NCI-H69 (cell line): ENCODE measurements around the gene UCP3.

Experiments used
- DNase-seq: peaks from one replicate; lab custom pipeline; 2025; lab: John Stamatoyannopoulos, UW

The UCP3 gene

GRCh38 chr11:74018331-74019005 is 9.6 kb upstream of the UCP3 start:
- no peak for DNase-seq

- no peak for DNase-seq
Measured at GRCh38 chr11:74017631-74018030, 8.7 kb upstream of the UCP3 start.

DNA sequence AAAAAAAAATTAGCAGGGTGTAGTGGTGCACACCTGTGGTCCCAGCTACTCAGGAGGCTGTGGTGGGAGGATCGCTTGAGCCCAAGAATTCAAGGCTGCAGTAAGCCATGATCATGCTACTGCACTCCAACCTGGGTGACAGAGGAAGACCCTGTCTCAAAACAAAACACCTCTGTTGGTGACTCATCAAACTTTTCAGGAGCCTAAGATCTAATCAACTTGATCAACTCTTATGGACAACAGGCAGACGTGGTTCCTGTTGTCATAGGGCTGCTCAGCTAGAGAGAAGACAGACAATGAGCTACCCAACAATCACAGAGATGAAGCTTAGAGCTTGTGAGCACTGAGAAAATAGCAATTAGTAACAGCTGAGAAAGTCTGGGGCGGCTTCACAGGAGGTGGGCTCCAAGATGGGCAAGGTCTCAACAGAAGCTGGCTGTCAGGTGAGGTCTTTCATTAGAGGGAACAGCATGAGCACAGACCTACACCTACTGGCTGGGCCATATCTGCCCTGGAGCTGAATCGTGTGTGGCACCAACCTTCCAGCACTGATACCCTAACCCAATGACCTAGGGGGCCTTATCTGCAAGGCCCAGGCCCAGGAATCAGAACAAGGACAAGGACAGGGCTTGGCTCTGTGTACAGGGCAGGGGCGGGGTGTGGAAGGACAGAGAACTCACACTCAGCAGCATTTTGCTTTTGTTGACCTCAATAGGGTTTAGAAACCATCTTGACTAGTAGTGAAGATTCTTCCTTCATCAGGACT is 7.2 kb upstream of the UCP3 start:
- DNase-seq, result no peak

- DNase-seq, result no peak
Measured at GRCh38 chr11:74014880-74015279, 6.0 kb upstream of the UCP3 start.

DNA sequence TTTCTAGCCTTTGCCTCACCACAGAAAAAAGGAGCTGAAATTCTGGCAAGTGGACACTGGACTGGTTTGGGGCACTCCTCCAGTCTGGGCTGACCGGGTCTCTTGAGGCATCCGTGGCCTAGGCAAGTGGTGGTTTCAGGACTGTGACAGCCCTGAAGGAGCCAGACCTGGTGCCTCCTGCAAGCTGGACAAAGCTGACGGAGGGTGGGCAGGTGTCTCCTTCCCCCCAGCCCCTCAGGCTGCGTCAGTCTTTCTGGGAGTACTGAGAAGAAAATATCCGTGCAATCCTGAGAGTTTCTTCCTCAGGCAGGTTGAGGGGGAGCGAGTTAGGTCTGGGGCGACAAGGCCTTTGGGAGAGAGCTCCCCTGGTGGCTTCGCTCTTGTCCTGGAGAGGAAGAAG is 4.3 kb upstream of the UCP3 start:
- no peak for DNase-seq

GRCh38 chr11:74012074-74012809 is 3.4 kb upstream of the UCP3 start:
- DNase-seq, result no peak

DNA sequence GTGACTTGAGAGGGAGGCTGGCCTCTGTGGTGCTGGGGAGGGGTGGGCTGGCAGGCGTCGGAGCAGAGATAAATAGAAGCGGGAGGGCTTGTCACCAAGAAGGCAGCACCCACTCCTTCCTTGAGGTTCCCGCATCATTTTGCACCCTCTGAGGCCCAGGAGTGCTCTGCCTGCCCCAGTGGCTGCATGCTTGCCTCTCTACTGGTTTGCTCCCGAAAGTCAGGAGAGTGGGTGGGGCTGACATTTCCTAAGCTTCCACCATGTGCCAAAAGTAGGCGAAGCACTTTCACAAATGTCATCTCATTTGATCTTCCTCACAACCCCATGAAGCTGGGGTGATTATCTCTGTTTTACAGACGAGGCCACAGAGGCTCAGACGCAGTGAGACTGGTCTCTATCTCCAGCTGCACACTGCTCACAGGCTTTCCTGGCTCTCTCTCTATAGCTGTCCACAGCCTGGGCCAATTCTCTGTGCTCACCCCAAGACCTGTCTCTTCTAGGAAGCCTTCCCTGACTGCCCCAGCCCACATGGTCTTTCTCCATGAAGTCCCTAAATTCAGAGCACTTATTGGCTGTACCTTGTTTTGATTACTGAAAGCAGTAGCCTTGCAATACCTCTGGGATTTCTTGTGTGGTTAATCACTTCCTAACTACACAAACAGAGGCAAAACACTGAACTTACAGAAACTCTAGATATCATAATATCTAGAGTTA is 2.6 kb upstream of the UCP3 start:
- DNase-seq, result no peak

GRCh38 chr11:74010306-74011300 is 1.7 kb upstream of the UCP3 start:
- DNase-seq, result peak; percentile 33

GRCh38 chr11:74009675-74010305 is 905 bp upstream of the UCP3 start:
- DNase-seq, result no peak

- DNase-seq, result no peak
Measured at GRCh38 chr11:74009230-74009547, 304 bp upstream of the UCP3 start.

GRCh38 chr11:74007691-74008372 is 1.1 kb downstream of the UCP3 start:
- DNase-seq, result no peak

DNA sequence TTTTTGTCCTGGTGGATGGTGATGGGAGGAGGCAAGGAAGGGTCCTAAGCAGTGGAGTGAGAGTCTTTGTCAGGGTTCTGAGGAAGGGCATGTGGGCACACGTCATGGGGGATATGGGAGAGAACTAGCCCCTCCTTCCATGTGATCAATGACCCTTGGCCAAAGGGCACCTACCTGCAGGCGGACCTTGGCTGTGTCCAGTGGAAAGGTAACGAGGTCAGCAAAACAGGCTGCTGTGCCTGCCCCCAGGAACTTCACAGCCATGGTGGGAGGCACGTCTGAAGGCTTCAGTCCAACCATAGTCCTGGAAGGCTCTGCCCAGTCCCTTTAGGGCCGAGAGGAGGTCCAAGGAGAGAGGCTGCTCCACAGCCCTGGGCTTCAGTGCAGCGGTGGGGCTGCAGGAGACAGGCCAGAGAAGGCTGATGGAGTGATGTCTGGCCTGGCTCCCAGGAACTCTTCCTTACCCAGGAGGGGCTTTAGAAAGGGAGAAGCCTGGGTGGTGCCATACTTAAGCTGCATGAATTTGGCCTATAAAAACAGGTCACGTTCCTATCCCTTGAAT is 2.1 kb downstream of the UCP3 start:
- no peak for DNase-seq

DNA sequence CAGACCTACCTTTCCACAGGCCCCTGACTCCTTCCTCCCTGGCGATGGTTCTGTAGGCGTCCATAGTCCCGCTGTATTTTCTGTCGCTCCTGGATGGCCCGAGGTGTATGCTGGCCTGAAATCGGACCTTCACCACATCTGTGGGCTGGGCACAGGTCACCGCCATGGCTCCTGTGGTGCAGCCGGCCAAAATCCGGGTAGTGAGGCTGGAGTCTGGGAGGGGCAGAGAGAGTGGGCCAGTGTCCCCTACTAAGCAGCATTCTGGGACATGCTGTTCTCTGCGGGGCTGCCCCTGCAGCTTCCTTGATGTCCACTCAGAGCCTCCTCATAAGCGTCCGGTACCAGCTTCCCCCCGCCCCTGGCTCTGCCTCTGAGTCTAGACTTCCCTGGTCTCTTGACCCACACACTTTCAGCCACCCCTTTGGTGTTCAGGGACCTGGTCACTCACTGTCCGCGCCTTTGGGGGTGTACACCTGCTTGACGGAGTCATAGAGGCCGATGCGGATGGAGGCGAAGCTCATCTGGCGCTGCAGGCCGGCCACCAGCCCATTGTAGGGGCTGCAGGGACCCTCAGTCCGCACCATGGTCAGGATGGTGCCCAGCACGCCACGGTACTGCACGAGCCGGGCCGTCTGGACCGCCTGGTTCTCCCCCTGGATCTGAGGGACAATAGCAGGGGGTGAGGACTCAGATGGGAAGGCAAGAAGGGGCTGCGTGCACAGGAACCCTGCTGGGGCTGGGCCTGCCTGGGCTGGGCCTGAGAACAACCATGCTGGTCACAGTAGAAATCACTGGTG is 3.0 kb downstream of the UCP3 start:
- DNase-seq, result no peak

GRCh38 chr11:74004759-74005615 is 3.9 kb downstream of the UCP3 start:
- no peak for DNase-seq

DNA sequence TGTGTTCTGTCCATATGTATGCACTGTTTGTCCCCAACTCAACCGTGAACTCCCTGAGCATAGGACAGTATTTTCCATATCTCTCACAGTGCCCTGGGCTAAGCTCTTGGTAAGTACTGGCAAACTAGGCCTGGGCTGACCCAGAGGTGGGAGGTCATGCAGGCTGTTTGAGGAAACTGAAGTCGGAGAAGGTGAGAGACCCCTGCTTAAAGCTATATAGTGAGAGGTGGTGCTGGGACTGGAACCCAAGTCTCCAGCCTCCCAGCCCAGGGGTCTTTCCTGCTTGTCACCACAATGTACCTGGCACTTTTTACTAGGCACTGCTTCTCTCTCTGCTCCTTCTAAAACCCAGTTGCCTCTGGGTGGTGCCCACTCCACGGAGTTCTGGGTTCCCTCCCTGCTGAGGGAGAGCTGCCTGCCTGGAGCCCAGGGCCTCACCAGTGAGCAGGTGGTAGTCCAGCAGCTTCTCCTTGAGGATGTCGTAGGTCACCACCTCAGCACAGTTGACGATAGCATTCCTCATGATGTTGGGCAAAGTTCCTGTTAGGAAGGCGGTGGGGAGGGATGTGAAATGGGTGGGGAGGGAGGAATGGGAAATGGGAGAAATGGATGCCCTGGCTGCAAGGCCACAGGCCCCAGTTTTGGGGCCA is 4.7 kb downstream of the UCP3 start:
- DNase-seq, result no peak

DNA sequence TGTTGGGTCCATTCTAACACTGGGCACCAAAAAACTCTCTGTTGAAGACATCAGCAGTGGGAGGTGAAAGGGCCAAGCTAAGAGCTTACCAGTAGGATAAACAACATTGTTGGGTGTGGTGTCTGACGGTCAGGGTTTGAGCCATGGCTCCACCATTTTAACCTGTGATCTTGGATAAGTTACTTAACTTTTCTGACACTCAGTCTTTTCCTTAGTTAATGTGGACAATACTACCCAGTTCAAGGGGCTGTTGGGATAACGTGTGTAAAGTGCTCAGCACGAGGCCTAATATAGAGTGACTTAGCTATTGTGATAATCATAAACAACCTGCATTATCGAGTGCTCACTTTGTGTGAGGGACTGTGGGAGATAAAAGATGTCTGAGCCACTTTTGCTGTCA is 6.1 kb downstream of the UCP3 start:
- DNase-seq, result no peak

GRCh38 chr11:74001822-74002286 is 7.0 kb downstream of the UCP3 start:
- no peak for DNase-seq
